IPS-15b (cell line): Measurements from ENCODE around the gene PHETA1.

Experiments used
- H3K27me3 ChIP-seq: one replicate; pipeline ENCODE4 v1.6.1; 2013; ENCODE audit warnings: low read length; ENCODE audit not compliant: control insufficient read depth, insufficient read depth
- H3K36me3 ChIP-seq: one replicate; pipeline ENCODE4 v1.6.1; 2013; ENCODE audit warnings: low read length; ENCODE audit not compliant: control insufficient read depth, insufficient read depth
- H3K4me1 ChIP-seq: one replicate; pipeline ENCODE4 v1.6.1; 2013; ENCODE audit warnings: mild to moderate bottlenecking, low read length; ENCODE audit not compliant: control insufficient read depth, insufficient read depth
- H3K4me3 ChIP-seq: one replicate; pipeline ENCODE4 v1.5.1; 2013; ENCODE audit warnings: low read depth, low read length
- H3K9ac ChIP-seq: one replicate; pipeline ENCODE4 v1.6.1; 2013; ENCODE audit warnings: low read depth, mild to moderate bottlenecking, low read length
- H3K9me3 ChIP-seq: one replicate; pipeline ENCODE4 v1.6.1; 2013; ENCODE audit warnings: mild to moderate bottlenecking, low read length; ENCODE audit not compliant: control insufficient read depth, insufficient read depth

Gene PHETA1, protein sequence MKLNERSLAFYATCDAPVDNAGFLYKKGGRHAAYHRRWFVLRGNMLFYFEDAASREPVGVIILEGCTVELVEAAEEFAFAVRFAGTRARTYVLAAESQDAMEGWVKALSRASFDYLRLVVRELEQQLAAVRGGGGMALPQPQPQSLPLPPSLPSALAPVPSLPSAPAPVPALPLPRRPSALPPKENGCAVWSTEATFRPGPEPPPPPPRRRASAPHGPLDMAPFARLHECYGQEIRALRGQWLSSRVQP

GRCh38 chr12:111368788-111369495, at the start of gene PHETA1:
Gene PHETA1, minus strand, starts transcription at chr12:111369095. Its CDS starts 5,668 bp downstream, at chr12:111363427.
- Histone ChIP-seq H3K4me3 (peak within 1 kb of the TSS; percentile 73), H3K9ac (peak within 1 kb of the TSS; percentile 47), H3K27me3 (peaks cover 11% of the 10 kb centered on the region), H3K9me3 (no peaks in the 10 kb centered on the region), H3K36me3 (peaks cover 5% of the 10 kb centered on the region), H3K4me1 (peaks cover 2% of the 10 kb centered on the region)

DNA sequence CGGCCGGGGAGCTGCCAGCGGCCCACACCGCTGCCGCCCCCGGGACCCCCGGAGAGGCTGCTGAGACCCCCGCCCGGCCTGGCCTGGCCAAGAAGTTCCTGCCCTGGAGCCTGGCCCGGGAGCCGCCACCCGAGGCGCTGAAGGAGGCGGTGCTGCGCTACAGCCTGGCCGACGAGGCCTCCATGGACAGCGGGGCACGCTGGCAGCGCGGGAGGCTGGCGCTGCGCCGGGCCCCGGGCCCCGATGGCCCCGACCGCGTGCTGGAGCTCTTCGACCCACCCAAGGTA, 49.6 kb upstream of the PHETA1 start:
- Histone ChIP-seq H3K4me3 (no peak overlapping the region), H3K9ac (no peak overlapping the region), H3K36me3 (peaks cover 13% of the 10 kb centered on the region), H3K9me3 (no peaks in the 10 kb centered on the region), H3K4me1 (peaks cover 8% of the 10 kb centered on the region), H3K27me3 (no peaks in the 10 kb centered on the region)

DNA sequence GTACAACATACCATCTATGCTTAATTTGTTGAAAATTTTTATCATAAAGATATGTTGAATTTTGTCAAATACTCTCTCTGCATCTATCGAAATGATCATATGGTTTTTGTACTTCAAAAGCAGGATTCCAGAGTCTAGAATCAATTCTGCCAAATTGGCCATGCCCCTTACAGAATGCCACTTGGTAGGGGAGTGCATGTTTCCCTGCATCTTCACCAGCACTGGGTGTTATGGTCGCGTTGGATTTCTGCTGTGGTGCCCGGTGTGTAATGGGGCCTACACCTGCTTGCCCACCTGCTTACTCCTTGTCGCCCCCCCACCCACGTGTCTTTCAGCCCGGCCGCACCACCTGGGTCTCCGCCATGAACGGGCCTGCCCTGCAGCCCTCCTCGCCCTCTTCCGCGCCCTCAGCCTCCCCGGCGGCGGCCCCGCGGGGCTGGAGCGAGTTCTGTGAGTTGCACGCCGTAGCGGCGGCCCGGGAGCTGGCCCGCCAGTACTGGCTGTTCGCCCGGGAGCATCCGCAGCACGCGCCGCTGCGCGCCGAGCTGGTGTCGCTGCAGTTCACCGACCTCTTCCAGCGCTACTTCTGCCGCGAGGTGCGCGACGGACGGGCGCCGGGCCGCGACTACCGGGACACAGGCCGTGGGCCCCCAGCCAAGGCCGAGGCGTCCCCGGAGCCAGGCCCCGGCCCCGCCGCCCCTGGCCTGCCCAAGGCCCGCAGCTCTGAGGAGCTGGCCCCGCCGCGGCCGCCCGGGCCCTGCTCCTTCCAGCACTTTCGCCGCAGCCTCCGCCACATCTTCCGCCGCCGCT, 49.1 kb upstream of the PHETA1 start:
- no peak overlapping the region for H3K9ac ChIP-seq
- H3K27me3 ChIP-seq, result no peaks in the 10 kb centered on the region
- H3K36me3 ChIP-seq, result peaks cover 13% of the 10 kb centered on the region
- H3K4me1 ChIP-seq, result peaks cover 13% of the 10 kb centered on the region
- no peaks in the 10 kb centered on the region for H3K9me3 ChIP-seq
- H3K4me3 ChIP-seq, result no peak overlapping the region

- H3K9ac ChIP-seq, result no peak overlapping the region
- H3K9me3 ChIP-seq, result no peaks in the 10 kb centered on the region
- no peak overlapping the region for H3K4me3 ChIP-seq
- peaks cover 13% of the 10 kb centered on the region for H3K36me3 ChIP-seq
- H3K4me1 ChIP-seq, result peaks cover 19% of the 10 kb centered on the region
- no peaks in the 10 kb centered on the region for H3K27me3 ChIP-seq
Observed at GRCh38 chr12:111417290-111417689, 48.4 kb upstream of the PHETA1 start.

DNA sequence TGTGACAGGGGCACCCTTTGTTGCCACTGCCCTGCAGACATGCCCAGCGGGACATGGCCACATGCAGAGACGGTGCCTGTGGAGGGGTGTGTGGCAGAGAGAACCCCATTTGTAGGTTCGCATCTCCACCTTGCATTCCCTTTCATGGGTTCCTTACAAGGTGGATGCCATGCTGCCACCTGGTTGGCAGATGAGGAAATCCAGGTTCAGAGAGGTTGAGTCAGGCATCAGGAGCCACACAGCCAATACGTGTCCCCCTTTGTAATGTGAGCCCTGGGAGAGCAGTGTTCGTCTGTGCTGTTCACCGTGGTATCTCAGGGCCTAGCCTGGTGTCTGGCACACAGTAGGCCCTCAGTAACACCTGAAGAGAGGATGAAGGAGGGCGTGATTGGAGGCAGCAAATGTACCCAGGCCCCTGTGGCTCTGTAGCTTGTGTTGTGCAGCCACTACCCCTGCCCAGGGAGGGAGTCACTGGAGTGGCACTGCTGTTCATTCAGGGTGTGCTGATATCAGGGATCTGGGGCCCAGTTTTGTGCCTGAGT, 45.9 kb upstream of the PHETA1 start:
- no peaks in the 10 kb centered on the region for H3K27me3 ChIP-seq
- no peak overlapping the region for H3K4me3 ChIP-seq
- peaks cover 38% of the 10 kb centered on the region for H3K4me1 ChIP-seq

GRCh38 chr12:111413442-111414086, 44.7 kb upstream of the PHETA1 start:
- H3K4me1 ChIP-seq, result peaks cover 38% of the 10 kb centered on the region
- no peaks in the 10 kb centered on the region for H3K9me3 ChIP-seq
- H3K4me3 ChIP-seq, result no peak overlapping the region
- H3K36me3 ChIP-seq, result peaks cover 4% of the 10 kb centered on the region
- H3K9ac ChIP-seq, result no peak overlapping the region
- no peaks in the 10 kb centered on the region for H3K27me3 ChIP-seq

More for the DNA sequence above, 45.9 kb upstream of the PHETA1 start:
- no peaks in the 10 kb centered on the region for H3K9me3 ChIP-seq
- H3K9ac ChIP-seq, result peak overlapping the region; percentile 26
- H3K36me3 ChIP-seq, result peaks cover 13% of the 10 kb centered on the region

- Histone ChIP-seq H3K9ac (no peak overlapping the region), H3K9me3 (no peaks in the 10 kb centered on the region), H3K27me3 (no peaks in the 10 kb centered on the region), H3K4me3 (no peak overlapping the region), H3K36me3 (peaks cover 4% of the 10 kb centered on the region), H3K4me1 (peaks cover 40% of the 10 kb centered on the region)
Observed at GRCh38 chr12:111412830-111413441, 44.0 kb upstream of the PHETA1 start.

DNA sequence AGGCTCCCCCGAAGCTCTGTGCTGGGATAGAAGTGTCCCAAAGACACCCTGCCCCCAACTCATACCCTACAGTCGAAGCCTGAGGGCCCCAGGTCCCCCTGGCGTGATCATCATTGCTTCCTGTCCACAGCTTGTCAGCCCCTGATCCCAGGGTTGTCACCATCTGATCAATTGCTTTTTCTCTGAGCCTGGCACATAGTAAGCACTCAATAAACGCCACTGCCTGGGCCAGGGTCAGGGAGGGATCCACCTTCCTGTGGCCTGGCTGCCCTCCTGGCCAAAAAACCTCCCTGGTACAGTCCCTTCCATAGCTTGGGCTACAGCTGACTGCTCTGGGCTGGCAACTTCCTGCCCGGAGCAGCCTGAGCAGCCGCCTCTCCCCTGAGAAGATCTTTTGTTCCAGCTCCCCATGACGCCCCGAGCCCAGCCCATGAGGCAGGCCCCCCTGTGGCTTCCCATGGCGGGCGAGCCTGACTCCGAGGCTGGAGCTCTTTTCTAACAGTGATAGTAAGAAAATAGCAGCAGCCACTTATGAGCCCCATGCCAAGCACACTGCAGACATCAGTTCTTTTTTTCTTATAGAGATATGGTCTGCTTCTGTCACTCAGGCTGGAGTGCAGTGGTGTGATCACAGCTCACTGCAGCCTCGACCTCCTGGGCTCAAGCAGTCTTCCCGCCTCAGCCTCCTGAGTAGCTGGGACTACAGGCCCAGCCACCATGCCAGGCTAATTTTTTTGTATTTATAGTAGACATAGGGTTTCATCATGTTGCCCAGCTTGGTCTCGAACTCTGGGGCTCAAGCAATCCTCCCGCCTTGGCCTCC, 43.3 kb upstream of the PHETA1 start:
- Histone ChIP-seq H3K4me3 (peak overlapping the region; percentile 22), H3K9me3 (no peaks in the 10 kb centered on the region), H3K4me1 (peaks cover 47% of the 10 kb centered on the region), H3K9ac (peak overlapping the region; percentile 76), H3K27me3 (no peaks in the 10 kb centered on the region), H3K36me3 (peaks cover 2% of the 10 kb centered on the region)

- Histone ChIP-seq H3K9me3 (no peaks in the 10 kb centered on the region), H3K36me3 (peaks cover 2% of the 10 kb centered on the region), H3K9ac (peak overlapping the region; percentile 76), H3K27me3 (no peaks in the 10 kb centered on the region), H3K4me1 (peaks cover 48% of the 10 kb centered on the region), H3K4me3 (no peak overlapping the region)
Observed at GRCh38 chr12:111411185-111411764, 42.4 kb upstream of the PHETA1 start.

GRCh38 chr12:111410431-111411184, 41.7 kb upstream of the PHETA1 start:
- peaks cover 2% of the 10 kb centered on the region for H3K36me3 ChIP-seq
- H3K9me3 ChIP-seq, result no peaks in the 10 kb centered on the region
- no peaks in the 10 kb centered on the region for H3K27me3 ChIP-seq
- peak overlapping the region; percentile 60 for H3K9ac ChIP-seq
- H3K4me1 ChIP-seq, result peaks cover 48% of the 10 kb centered on the region
- no peak overlapping the region for H3K4me3 ChIP-seq
